SK-N-SH (cell line): Measurements from ENCODE around the gene CHSY3. TPM values are rescaled to one million over a fixed set of nuclear protein-coding genes. Genes with fewer than 3 reads are reported as not detected.

Experiments used
- CTCF ChIA-PET: fragments of 300-600, 350-600 bp; formaldehyde crosslinking; extraction: SDS; loops from one replicate; lab custom pipeline; 2021; lab: Yijun Ruan, JAX
- POLR2A ChIA-PET: fragments of 350-600 bp; sonication (Branson Sonifier 250); formaldehyde crosslinking; extraction: SDS; loops from one replicate; lab custom pipeline; 2020; ENCODE audit warnings: antibody characterized with exemption, inconsistent platforms; lab: Yijun Ruan, JAX
- DNase-seq: peaks from one replicate; pipeline ENCODE4 v3.0.0; 2012
- H2AFZ ChIP-seq: fragments of 200-600 bp; sonication (generic); 2 replicates; pipeline ENCODE4 v1.8.1; 2016; ENCODE audit warnings: antibody characterized with exemption, mild to moderate bottlenecking, low read depth
- H3F3A ChIP-seq: fragments of 200-600 bp; sonication (generic); replicated peaks from 2 replicates; pipeline ENCODE3; 2016; ENCODE audit warnings: antibody characterized with exemption, mild to moderate bottlenecking; ENCODE audit not compliant: insufficient read depth
- H3K27ac ChIP-seq, 2 experiments: fragments of 200-500 bp in 1 of 2; fragments of 200-600 bp in 1 of 2; sonication (Bioruptor generic) in 1 of 2; sonication (generic), shearing (Covaris generic) in 1 of 2; 2 replicates each; pipeline versions ENCODE4 v1.5.1 to v1.6.1; 2014 to 2016; ENCODE audit warnings: low read depth in 2 of 2, inconsistent platforms in 1 of 2, low read length in 1 of 2, mild to moderate bottlenecking in 1 of 2, mixed read lengths in 1 of 2
- H3K27me3 ChIP-seq: fragments of 200-600 bp; sonication (generic), shearing (Covaris generic); 2 replicates; pipeline ENCODE4 v1.6.1; 2016; ENCODE audit warnings: mixed run types; ENCODE audit not compliant: insufficient read depth
- H3K36me3 ChIP-seq, 2 experiments: fragments of 200-500 bp in 1 of 2; fragments of 200-600 bp in 1 of 2; sonication (Bioruptor generic) in 1 of 2; sonication (generic) in 1 of 2; replicated peaks in 1 of 2; 2 replicates each; pipeline versions ENCODE3 to v1.5.1; 2014 to 2016; ENCODE audit warnings: low read length in 1 of 2, mild to moderate bottlenecking in 1 of 2; ENCODE audit not compliant: insufficient read depth in 2 of 2, control insufficient read depth in 1 of 2
- H3K4me1 ChIP-seq, 2 experiments: fragments of 200-500 bp in 1 of 2; fragments of 200-600 bp in 1 of 2; sonication (Bioruptor generic) in 1 of 2; sonication (generic), shearing (Covaris generic) in 1 of 2; 2 replicates each; pipeline versions ENCODE4 v1.5.1 to v1.6.1; 2014 to 2016; ENCODE audit warnings: low read depth in 1 of 2, low read length in 1 of 2, mixed run types in 1 of 2; ENCODE audit not compliant: insufficient read depth in 2 of 2, control insufficient read depth in 1 of 2
- H3K4me2 ChIP-seq: fragments of 200-600 bp; sonication (generic), shearing (Covaris generic); 2 replicates; pipeline ENCODE4 v1.6.1; 2017; ENCODE audit warnings: mixed run types
- H3K4me3 ChIP-seq, 2 experiments: fragments of 200-500 bp in 1 of 2; fragments of 200-600 bp in 1 of 2; sonication (Bioruptor generic) in 1 of 2; sonication (generic), shearing (Covaris generic) in 1 of 2; 2 replicates each; pipeline versions ENCODE4 v1.5.1 to v1.8.1; 2014 to 2016; ENCODE audit warnings: low read depth in 2 of 2, inconsistent platforms in 1 of 2, low read length in 1 of 2, mild to moderate bottlenecking in 1 of 2, mixed read lengths in 1 of 2, moderate library complexity in 1 of 2
- H3K79me2 ChIP-seq: fragments of 200-600 bp; sonication (generic); 2 replicates; pipeline ENCODE4 v1.8.1; 2017; ENCODE audit warnings: mild to moderate bottlenecking; ENCODE audit not compliant: insufficient read depth
- H3K9ac ChIP-seq: fragments of 200-600 bp; sonication (generic); 2 replicates; pipeline ENCODE4 v1.6.1; 2017; ENCODE audit warnings: mixed run types
- H3K9me2 ChIP-seq: fragments of 200-600 bp; sonication (generic); 2 replicates; pipeline ENCODE4 v1.6.1; 2017; ENCODE audit warnings: mixed run types
- H3K9me3 ChIP-seq: fragments of 200-600 bp; sonication (generic); 2 replicates; pipeline ENCODE4 v1.6.1; 2017; ENCODE audit warnings: mixed run types, mild to moderate bottlenecking, moderate library complexity
- H4K20me1 ChIP-seq: fragments of 200-600 bp; sonication (generic); 2 replicates; pipeline ENCODE4 v1.6.1; 2017; ENCODE audit warnings: mild to moderate bottlenecking, mixed run types; ENCODE audit not compliant: insufficient read depth
- CHD2 ChIP-seq: fragments of 150-350 bp; IDR thresholded peaks from 2 replicates; pipeline ENCODE4 v1.6.1; 2018; ENCODE audit warnings: low read length; ENCODE audit not compliant: partially characterized antibody
- ELF1 ChIP-seq: IDR thresholded peaks from 2 replicates; pipeline ENCODE4 v1.4.0; 2012
- FOSL2 ChIP-seq: IDR thresholded peaks from 2 replicates; pipeline ENCODE4 v1.4.0; 2012; ENCODE audit warnings: low read depth, mild to moderate bottlenecking, moderate library complexity, borderline replicate concordance
- FOXJ3 ChIP-seq: sonication (generic); formaldehyde crosslinking; IDR thresholded peaks from 2 replicates; pipeline ENCODE4 v1.5.1; 2020; ENCODE audit warnings: mild to moderate bottlenecking, missing genetic modification reagents
- FOXM1 ChIP-seq: IDR thresholded peaks from 2 replicates; pipeline ENCODE4 v1.4.0; 2012; ENCODE audit warnings: low read depth, mild to moderate bottlenecking
- GABPA ChIP-seq: IDR thresholded peaks from 2 replicates; pipeline ENCODE4 v1.4.0; 2012; ENCODE audit warnings: low read depth, mild to moderate bottlenecking
- JUND ChIP-seq: IDR thresholded peaks from 2 replicates; pipeline ENCODE4 v1.4.0; 2012
- MXI1 ChIP-seq: IDR thresholded peaks from 2 replicates; pipeline ENCODE4 v1.6.1; 2012; ENCODE audit warnings: mild to moderate bottlenecking, low read depth, low read length, improper control_type of control experiment
- NRF1 ChIP-seq: IDR thresholded peaks from 2 replicates; pipeline ENCODE4 v1.6.1; 2012; ENCODE audit warnings: low read depth, mild to moderate bottlenecking, low read length
- POLR2AphosphoS5 ChIP-seq: IDR thresholded peaks from 2 replicates; pipeline ENCODE4 v1.6.1; 2012; ENCODE audit warnings: low read depth, low read length
- RAD21 ChIP-seq: IDR thresholded peaks from 2 replicates; pipeline ENCODE4 v1.6.1; 2012; ENCODE audit warnings: mild to moderate bottlenecking, low read length
- RXRA ChIP-seq: IDR thresholded peaks from 2 replicates; pipeline ENCODE4 v1.4.0; 2012; ENCODE audit warnings: low read depth, mild to moderate bottlenecking, borderline replicate concordance
- SIN3A ChIP-seq: IDR thresholded peaks from 2 replicates; pipeline ENCODE4 v1.6.1; 2012; ENCODE audit warnings: low read depth, mild to moderate bottlenecking, low read length, moderate library complexity, borderline replicate concordance
- SMC3 ChIP-seq: IDR thresholded peaks from 2 replicates; pipeline ENCODE4 v1.6.1; 2012; ENCODE audit warnings: low read depth, low read length, improper control_type of control experiment
- TAF1 ChIP-seq: IDR thresholded peaks from 2 replicates; pipeline ENCODE4 v1.6.1; 2012; ENCODE audit warnings: low read depth, mild to moderate bottlenecking, low read length, moderate library complexity, borderline replicate concordance
- TCF12 ChIP-seq: IDR thresholded peaks from 2 replicates; pipeline ENCODE4 v1.4.0; 2012
- TEAD4 ChIP-seq: IDR thresholded peaks from 2 replicates; pipeline ENCODE4 v1.4.0; 2012; ENCODE audit warnings: mild to moderate bottlenecking, borderline replicate concordance; ENCODE audit not compliant: insufficient read depth
- polyA plus RNA-seq, 3 experiments: library from polyadenylated mRNA; depleted of rRNA; stranded (reverse); fragments of >200 nt; gene quantifications; 2 replicates each; pipeline ENCODE4 v1.2.3, GENCODE V29; 2012
- TF ChIP-seq, protein P1 (sequence below): fragments of 150-350 bp; IDR thresholded peaks from 2 replicates; pipeline ENCODE4 v1.6.1; 2017; ENCODE audit warnings: antibody characterized with exemption, low read length, low read depth, borderline replicate concordance
- TF ChIP-seq, protein P2 (sequence below): IDR thresholded peaks from 2 replicates; pipeline ENCODE4 v1.4.0; 2012; ENCODE audit warnings: low read depth, borderline replicate concordance
- TF ChIP-seq, protein P3 (sequence below): IDR thresholded peaks from 2 replicates; pipeline ENCODE4 v1.6.1; 2012; ENCODE audit warnings: mild to moderate bottlenecking, low read depth, low read length, moderate library complexity
- TF ChIP-seq, protein P4 (sequence below): IDR thresholded peaks from 2 replicates; pipeline ENCODE4; 2012
- TF ChIP-seq, protein P5 (sequence below): fragments of 150-350 bp; IDR thresholded peaks from 2 replicates; pipeline ENCODE4 v1.6.1; 2016; ENCODE audit warnings: mild to moderate bottlenecking, low read depth, low read length

Gene CHSY3
- polyA plus RNA-seq, 1 of the 3 experiments (the other 2 are of a cell fraction), result not detected

DNA sequence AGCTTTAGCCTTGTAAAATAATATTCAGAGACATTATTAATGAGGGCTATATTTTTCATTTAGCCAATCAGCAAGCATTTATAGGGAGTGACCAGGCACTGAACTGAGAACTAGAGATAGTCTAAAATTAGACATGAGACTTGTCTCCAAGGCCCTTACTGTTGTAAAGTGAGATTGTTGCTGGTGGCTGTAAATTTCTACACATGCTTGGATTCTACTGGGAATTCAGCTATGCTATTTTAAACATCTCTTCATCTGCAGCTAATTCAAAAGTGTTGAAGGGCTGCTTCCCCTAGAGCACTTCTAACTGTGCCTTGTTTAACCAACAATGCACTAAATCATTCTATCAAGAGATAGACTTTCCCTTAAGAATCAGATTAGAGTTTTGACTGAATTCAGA is 67.4 kb downstream of the CHSY3 start:
- Histone ChIP-seq H3K9me3 (no peaks in the 10 kb centered on the region; the same call in 1 of the 2 replicates), H3K9ac (no peak overlapping the region), H2AFZ (no peak overlapping the region), H3F3A (no peaks in the 10 kb centered on the region), H3K27me3 (no peaks in the 10 kb centered on the region), H3K79me2 (no peaks in the 10 kb centered on the region), H3K9me2 (no peaks in the 10 kb centered on the region), H4K20me1 (no peaks in the 10 kb centered on the region), H3K27ac (no peak overlapping the region), H3K4me3 (no peak overlapping the region), H3K4me1 (no peaks in the 10 kb centered on the region), H3K4me2 (no peak overlapping the region), H3K36me3 (no peaks in the 10 kb centered on the region)
- TF ChIP-seq GABPA (no peak), FOXM1 (no peak), FOXJ3 (CRISPR knock-in tag) (no peak), TEAD4 (no peak), SIN3A (no peak), MXI1 (no peak), RAD21 (no peak), TCF12 (no peak), RXRA (no peak), SMC3 (no peak), CHD2 (no peak), ELF1 (no peak), TAF1 (no peak), JUND (no peak), NRF1 (no peak)
- TF ChIP-seq, protein P1, sequence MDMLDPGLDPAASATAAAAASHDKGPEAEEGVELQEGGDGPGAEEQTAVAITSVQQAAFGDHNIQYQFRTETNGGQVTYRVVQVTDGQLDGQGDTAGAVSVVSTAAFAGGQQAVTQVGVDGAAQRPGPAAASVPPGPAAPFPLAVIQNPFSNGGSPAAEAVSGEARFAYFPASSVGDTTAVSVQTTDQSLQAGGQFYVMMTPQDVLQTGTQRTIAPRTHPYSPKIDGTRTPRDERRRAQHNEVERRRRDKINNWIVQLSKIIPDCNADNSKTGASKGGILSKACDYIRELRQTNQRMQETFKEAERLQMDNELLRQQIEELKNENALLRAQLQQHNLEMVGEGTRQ, result no peak
- TF ChIP-seq, protein P2, sequence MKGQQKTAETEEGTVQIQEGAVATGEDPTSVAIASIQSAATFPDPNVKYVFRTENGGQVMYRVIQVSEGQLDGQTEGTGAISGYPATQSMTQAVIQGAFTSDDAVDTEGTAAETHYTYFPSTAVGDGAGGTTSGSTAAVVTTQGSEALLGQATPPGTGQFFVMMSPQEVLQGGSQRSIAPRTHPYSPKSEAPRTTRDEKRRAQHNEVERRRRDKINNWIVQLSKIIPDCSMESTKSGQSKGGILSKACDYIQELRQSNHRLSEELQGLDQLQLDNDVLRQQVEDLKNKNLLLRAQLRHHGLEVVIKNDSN, result no peak
- ChIA-PET POLR2A (no interaction called here), CTCF (no interaction called here)
- no peak for DNase-seq

DNA sequence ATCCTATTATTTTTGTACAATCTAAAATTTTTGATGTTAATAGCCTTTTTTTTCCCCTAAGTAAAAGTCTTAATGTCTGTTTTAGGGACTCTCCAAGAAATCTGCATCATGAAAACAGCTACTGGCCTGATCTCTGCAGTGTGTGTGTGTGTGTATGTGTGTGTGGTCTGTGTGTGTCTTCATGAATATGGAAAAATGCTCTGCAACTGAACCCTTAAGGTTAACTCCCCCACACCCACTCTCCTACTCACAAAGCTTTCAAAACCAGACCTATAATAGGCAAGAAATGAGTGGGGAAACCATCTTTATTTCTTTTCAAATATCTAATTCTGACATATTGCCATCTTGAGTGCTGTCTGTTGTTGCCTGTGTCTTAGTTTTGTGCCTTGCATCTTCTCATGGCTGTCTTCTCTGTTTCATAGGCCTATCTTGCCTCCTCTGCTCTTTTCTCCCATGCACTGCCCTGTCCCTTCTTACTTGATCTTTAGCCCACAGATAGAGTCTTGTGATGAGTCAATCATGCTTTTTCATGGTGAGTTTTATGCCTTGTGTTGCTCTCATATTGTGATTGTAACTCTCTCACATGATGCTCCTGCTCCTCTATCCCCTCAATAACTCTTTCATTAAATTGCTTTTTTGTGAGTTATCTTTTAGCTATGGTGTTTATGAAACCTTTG is 68.3 kb downstream of the CHSY3 start:
- H3K79me2 ChIP-seq, result no peaks in the 10 kb centered on the region
- H3K9me2 ChIP-seq, result no peaks in the 10 kb centered on the region
- no peaks in the 10 kb centered on the region for H3F3A ChIP-seq
- no peak overlapping the region for H3K27ac ChIP-seq
- H3K4me2 ChIP-seq, result no peak overlapping the region
- no peak overlapping the region for H3K9ac ChIP-seq
- H4K20me1 ChIP-seq, result no peaks in the 10 kb centered on the region
- H3K4me1 ChIP-seq, result no peaks in the 10 kb centered on the region
- POLR2A ChIA-PET, result no interaction called here
- H3K36me3 ChIP-seq, result no peaks in the 10 kb centered on the region
- H3K9me3 ChIP-seq, result no peaks in the 10 kb centered on the region; the same call in 1 of the 2 replicates
- no peak overlapping the region for H3K4me3 ChIP-seq
- no peaks in the 10 kb centered on the region for H3K27me3 ChIP-seq
- H2AFZ ChIP-seq, result no peak overlapping the region
- CTCF ChIA-PET, result interaction anchor here (1.0 kb wide), 1 partner anchor 17 kb away, joined by 3 read pairs; no protein-coding TSS in a partner anchor
- DNase-seq, result no peak
- TF ChIP-seq CHD2, result no peak
- TF ChIP-seq, protein P3, sequence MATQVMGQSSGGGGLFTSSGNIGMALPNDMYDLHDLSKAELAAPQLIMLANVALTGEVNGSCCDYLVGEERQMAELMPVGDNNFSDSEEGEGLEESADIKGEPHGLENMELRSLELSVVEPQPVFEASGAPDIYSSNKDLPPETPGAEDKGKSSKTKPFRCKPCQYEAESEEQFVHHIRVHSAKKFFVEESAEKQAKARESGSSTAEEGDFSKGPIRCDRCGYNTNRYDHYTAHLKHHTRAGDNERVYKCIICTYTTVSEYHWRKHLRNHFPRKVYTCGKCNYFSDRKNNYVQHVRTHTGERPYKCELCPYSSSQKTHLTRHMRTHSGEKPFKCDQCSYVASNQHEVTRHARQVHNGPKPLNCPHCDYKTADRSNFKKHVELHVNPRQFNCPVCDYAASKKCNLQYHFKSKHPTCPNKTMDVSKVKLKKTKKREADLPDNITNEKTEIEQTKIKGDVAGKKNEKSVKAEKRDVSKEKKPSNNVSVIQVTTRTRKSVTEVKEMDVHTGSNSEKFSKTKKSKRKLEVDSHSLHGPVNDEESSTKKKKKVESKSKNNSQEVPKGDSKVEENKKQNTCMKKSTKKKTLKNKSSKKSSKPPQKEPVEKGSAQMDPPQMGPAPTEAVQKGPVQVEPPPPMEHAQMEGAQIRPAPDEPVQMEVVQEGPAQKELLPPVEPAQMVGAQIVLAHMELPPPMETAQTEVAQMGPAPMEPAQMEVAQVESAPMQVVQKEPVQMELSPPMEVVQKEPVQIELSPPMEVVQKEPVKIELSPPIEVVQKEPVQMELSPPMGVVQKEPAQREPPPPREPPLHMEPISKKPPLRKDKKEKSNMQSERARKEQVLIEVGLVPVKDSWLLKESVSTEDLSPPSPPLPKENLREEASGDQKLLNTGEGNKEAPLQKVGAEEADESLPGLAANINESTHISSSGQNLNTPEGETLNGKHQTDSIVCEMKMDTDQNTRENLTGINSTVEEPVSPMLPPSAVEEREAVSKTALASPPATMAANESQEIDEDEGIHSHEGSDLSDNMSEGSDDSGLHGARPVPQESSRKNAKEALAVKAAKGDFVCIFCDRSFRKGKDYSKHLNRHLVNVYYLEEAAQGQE, result no peak
- no peak for TF ChIP-seq SMC3
- TF ChIP-seq, protein P4, sequence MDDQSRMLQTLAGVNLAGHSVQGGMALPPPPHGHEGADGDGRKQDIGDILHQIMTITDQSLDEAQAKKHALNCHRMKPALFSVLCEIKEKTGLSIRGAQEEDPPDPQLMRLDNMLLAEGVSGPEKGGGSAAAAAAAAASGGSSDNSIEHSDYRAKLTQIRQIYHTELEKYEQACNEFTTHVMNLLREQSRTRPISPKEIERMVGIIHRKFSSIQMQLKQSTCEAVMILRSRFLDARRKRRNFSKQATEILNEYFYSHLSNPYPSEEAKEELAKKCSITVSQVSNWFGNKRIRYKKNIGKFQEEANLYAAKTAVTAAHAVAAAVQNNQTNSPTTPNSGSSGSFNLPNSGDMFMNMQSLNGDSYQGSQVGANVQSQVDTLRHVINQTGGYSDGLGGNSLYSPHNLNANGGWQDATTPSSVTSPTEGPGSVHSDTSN, result no peak
- no peak for TF ChIP-seq POLR2AphosphoS5
- TF ChIP-seq RAD21, result no peak
- no peak for TF ChIP-seq FOSL2
- TF ChIP-seq, protein P5, sequence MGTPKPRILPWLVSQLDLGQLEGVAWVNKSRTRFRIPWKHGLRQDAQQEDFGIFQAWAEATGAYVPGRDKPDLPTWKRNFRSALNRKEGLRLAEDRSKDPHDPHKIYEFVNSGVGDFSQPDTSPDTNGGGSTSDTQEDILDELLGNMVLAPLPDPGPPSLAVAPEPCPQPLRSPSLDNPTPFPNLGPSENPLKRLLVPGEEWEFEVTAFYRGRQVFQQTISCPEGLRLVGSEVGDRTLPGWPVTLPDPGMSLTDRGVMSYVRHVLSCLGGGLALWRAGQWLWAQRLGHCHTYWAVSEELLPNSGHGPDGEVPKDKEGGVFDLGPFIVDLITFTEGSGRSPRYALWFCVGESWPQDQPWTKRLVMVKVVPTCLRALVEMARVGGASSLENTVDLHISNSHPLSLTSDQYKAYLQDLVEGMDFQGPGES, result no peak
- TF ChIP-seq RXRA, result no peak
